ENCODE data around the gene RFPL4AL1.

DNA sequence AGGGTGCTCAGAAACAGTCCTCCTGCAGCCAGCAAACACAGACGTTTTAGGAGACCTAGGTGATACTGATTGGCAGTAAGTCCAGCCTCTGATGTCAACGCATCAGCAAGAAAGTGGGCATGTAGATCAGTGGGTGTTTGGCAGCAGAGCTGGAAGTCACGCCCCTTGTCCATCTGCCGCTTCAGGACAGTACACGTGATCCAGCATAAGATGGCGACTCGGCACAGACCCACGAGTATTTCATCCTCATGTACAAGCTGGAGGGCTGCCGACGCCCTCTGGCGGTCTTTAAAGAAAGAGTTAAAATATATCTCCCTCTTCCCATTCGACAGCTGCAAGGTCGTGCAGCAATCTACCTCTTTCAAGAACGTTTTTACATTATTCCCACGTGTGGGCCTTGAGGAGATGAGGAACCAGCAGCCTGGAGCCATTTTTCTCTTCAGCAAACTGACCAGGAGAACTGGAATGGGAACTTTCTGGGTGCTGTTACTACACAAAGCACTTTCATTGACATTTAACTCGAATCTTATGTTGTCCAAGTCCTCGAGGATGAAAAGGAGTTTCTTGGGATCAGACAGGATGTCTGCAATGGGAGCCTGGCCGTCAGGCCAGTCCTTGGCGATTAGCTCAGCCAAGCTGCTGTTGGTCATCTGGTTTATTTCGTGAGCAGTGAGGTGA lies 40.6 kb downstream of the RFPL4AL1 start:
- TF ChIP-seq, protein P1, sequence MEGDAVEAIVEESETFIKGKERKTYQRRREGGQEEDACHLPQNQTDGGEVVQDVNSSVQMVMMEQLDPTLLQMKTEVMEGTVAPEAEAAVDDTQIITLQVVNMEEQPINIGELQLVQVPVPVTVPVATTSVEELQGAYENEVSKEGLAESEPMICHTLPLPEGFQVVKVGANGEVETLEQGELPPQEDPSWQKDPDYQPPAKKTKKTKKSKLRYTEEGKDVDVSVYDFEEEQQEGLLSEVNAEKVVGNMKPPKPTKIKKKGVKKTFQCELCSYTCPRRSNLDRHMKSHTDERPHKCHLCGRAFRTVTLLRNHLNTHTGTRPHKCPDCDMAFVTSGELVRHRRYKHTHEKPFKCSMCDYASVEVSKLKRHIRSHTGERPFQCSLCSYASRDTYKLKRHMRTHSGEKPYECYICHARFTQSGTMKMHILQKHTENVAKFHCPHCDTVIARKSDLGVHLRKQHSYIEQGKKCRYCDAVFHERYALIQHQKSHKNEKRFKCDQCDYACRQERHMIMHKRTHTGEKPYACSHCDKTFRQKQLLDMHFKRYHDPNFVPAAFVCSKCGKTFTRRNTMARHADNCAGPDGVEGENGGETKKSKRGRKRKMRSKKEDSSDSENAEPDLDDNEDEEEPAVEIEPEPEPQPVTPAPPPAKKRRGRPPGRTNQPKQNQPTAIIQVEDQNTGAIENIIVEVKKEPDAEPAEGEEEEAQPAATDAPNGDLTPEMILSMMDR (IDR thresholded peaks at IDR 0.05): peak in 1 of 4 experiments; percentile 2
- TF ChIP-seq POLR2A (IDR thresholded peaks at IDR 0.05): no peak

Measured in uterus (tissue), 2 donors.